ENCODE data around the gene THSD4.

The THSD4 gene

DNA sequence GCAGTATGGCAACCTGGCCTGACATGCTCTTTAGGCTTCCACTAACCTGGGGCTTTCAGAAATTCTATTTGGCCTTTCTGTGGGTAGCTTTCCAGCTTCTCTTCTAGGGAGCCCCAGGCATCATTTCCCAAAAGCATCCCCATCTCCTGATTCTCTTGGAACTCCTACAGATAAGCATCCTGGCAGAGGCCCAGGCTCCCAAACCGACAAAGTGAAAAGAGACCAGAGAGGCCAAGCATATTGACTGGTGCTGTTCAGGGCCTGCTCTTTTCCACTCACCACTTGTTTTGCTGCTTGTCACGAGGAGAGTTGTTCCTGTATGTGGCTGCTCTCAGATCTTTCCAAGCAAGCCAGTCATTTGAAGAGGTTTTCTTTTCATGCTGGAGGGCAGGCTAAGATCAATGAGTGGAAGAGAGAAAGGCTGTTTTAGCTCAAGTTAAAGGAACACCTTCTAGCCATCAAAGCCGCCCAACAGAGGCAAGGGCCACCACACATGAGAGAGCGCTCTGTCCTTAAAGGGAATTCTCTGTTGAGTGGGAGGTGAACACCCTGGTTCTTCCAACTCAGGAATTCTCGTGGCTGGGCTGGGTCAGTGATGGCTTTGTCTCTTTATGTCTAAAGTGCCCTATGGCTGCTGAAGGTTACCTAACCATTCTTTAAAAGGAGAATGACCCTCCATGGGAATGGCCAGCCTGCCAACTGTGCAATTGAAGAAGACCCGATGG lies 664.0 kb downstream of the THSD4 start:
- DNase-seq (ENCODE audit: low read depth in 2 of 2) = no peak

DNA sequence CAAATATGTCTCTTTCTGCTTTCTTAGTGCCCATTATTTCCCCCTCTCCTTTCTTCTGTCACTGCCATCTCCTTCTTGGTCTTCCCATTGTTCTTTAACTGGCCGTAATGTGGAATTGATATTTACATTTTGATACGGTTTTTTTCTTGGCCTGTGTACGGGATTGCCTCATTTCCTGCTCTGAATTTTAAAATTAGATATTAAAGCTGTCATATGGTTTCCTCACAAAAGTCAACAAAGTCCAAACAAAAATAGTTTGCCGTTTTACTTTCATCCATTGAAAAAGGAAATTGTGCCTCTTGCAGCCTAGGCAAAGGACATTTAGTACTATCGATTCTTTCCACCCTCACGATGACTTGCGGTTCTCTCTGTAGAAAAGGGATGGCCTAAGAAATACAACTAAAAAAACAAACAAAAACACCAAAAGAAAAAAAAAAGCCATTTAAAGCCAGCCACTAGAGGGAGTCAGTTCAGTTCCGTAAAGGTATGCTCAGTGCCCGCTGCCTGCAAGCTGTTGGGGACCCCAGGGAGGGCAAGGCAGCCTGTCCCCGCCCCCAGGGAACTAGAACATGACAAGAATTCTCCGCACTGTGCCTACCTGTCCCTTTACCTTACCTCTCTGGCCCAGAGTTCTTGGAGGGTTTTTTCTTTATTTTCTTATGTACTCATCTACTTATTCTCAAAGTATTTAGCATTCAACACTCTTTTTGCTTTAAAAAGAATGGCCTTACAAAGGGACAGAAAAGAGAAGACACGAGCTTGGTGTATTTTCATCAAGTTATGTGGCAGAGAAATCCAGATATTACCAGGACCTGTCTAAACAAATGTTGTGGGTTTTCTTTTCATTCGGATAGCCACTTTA lies 665.1 kb downstream of the THSD4 start:
- DNase-seq (ENCODE audit: low read depth in 2 of 2) = no peak

DNA sequence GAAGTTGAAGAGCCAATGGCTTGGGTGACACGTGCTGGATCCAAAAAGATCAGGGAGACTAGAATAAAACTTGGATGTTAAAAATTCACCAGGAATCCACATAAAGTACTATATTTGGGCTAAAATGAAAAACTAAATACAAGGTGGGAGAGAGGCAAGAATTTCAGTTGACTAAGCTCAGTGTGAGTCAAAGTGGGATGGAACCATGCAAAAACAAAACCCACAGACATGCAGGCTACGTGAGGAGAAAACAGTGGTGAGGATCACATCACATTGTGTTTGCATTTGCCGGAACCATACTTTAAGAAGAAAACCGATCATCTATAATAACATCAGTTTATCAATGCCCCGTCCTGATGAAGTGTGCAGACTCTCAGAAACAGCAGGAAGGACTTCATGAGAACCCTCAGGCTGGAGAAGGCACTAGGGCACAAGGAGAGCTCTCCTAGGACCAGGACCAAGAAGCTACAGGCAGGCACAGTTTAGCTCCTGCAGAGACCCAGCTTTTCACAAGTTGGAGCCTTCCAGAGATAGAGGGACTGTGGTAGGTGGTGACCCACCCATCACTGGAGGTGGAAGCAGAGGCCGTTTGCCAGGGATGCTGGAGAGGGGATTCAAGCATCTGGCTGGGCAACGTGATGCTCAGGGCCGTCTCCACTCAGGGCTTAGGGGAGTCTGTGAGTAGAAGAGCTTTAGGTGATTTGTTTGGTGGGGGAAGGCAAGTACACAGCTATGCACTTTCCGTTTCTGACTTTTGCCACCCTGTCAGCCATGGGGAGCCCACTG lies 666.1 kb downstream of the THSD4 start:
- no peak for DNase-seq (ENCODE audit: low read depth in 2 of 2)

DNA sequence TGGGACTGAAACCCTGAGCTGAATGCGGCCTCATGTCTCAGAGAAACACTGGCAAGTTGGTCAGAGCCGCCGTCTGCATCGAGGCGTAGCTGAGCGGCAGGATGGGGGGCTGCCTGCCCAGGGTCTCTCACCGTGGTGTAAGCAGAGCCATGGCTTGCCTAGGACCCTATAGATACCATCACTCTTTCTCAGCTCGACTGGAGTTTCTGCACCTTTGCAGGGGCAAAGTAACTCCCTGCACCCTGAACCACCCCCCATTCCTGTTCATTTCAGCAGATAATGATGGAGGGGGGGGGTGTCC lies 666.6 kb downstream of the THSD4 start:
- no peak for DNase-seq (ENCODE audit: low read depth in 2 of 2)

DNA sequence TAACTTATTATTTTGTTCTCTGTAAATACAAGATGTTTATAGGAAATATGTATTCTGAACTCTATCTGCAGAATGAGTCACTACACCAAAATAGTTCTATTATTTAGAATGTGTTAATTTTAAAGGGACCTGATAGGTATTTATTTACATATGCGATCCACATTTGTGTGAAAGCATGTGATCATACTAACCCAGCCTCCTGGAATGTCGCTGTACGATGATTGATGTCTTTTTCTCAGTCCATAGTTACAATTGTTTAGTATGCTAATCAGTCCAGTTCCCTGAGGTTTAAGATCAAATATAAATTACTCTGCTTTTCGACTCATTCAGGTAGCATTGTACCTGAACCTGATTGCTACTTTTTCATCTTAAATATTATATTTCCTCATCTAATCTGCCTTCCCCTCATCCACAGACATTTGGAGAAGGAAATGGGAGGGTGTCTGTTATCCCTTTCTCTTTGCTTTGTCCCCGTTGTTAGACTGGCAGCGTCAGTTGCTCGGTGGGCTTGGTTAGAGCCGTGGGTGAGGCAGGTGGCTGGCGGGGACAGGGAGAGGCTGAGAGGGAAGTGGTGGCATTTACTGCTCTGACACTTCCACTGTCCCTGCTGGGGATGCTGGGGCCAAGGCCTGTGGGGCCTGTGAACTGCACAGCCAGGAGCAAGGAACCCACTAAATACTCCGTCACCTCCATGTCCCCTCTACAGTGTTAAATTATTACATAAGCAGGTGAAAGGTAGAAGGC lies 667.3 kb downstream of the THSD4 start:
- DNase-seq (ENCODE audit: low read depth in 2 of 2) = no peak

DNA sequence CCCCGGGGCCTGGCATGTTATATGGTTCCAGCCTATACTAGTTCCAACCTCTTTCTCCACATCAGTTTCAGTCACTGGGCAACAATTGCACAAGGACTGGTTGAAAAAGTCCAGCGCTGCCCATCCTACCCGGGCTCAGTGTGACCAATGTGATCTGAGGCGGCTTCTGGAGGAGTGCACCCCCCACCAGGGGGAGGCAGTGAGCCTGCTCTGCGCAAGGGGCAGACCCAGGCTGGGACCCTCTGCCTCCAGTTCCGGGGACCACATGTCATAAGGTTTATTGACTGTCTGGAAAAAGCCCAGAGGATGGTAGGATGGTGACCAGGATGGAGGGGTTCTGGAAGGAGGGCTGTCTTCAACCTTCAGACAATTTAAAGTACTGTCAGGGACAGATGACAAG lies 669.4 kb downstream of the THSD4 start:
- no peak for DNase-seq (ENCODE audit: low read depth in 2 of 2)

DNA sequence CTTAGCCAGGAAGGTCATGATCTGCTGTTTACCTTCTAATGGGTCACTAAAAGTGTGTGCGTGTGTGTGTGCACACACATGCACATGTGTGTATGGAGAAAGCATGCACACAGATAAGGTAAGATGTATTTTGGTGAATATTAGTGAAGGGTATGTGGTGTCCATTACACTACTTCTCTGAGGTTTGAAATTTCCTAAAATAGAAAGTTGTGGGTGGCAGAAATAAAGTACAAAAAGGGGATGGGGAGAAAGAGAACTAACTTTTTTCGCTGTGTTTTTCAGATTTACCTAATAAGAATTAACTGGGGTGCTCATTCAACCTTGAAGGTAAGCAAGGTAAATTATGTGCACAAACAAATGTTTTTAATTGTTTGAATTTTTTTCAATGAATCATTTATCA lies 670.7 kb downstream of the THSD4 start:
- DNase-seq (ENCODE audit: low read depth in 2 of 2) = no peak

DNA sequence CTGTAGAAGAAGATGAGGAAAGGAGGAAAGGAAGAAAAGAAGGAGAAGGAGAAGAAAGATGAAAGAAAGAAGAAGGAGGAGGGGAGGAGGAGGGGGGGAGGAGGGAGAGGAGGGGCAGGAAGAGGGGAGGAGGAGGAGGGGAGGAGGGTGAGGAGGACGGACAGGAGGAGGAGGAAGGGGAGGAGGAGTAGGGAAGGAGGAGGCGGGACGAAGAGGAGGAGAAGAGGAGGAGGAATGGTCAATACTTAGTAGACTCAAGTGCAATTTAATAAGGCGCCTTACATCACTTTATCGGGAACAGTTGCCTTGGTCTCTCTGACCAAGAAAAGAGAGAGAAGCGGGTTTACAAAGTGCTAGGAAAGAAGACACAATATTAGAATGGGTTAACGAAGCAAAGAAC lies 671.4 kb downstream of the THSD4 start:
- DNase-seq (ENCODE audit: low read depth in 2 of 2) = no peak

DNA sequence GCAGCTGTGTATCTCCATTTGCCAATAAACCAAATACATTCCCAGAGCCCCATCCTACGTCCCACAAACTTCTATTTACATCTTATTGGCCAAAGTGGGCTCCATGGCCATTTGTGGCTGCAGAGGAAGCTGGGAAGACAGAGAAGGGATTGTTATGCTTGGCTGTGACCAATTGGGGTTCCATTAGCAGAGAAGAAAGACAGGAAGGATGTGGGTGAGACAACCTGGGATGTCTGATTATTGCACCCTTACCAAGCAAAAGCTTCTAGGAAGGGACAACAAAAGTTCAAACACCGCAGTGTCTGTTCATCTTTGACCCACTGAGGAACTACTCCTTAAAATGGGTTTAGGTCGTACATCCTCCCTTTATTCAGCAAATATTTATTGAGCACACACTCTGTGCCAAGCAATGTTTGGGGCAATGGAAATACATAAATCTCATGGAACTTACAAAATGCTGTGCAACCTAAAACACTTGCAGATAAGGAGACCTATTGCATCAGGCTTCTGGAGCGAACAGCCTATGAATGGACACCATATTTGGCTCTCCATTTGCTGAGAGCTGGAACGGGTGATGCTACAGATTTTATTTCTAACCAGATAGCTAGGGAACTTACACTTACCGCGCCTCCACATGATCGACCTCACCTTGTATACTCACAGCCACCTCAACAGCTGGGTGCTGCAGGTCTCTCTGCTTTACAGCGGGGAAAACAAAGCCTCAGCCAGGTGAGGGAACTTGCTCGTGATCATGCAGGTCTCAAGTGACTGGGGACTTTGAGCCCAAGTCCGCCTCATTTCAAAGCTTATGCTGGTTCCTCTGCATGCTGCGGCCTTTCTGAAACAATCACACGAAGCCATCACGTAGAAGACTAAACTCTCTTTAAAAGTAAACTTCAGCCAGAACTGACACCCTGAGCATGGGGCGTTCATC lies 673.6 kb downstream of the THSD4 start:
- no peak for DNase-seq (ENCODE audit: low read depth in 2 of 2)

DNA sequence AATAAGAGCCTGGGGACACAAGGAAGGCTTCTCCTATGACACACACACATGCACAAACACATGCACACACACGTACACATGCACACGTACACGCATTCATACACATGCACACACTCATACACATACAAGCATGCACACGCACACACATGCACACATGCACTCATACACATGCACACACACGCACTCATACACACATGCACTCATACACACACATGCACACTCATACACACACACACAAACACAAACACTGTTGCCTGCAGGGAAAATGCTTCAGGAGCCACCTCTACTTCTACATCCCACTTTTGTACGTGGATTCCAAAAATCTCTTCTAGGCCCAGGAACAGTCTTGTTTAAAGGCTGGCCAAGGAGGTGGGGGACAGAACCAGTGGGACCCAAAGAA lies 674.3 kb downstream of the THSD4 start:
- DNase-seq (ENCODE audit: low read depth in 2 of 2) = no peak

DNA sequence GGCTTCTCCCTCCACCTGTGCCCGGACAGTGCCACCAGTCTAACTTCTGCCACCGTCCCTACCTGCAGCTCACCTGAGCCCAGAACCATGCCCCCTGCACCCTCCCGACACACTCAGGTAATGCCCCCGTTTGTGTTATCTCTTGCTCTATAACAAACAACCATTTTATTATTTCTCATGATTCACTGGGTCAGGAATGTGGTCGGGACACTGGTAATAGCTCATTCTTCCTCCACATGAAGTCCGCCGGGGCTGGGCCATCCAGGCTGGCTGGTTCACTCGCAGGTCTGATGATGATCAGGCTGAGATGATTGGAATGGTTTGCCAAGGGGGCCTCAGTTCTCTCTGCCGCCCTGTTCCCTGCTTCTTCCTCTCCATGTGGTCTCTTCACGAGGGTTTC lies 674.8 kb downstream of the THSD4 start:
- DNase-seq (ENCODE audit: low read depth in 2 of 2) = no peak

DNA sequence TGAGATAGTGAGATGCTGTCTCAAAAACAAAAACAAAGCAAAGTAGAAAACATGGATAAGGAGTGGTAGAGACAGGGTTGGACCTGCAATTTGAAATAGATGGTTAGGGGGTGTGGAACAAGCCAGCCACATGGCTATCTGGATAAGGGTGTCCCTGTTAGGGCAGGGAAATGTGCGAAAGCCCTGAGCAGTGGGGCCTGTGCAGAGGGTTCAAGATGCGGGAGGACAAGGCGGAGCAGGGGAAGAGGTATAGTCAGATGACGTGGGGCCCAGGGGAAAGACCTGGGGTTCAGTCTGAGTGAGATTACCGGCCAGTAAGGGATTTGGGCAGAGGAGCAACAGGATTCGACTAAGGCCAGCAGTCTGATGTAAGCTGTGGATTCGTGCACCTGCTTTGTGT lies 676.7 kb downstream of the THSD4 start:
- DNase-seq (ENCODE audit: low read depth in 2 of 2) = no peak

DNA sequence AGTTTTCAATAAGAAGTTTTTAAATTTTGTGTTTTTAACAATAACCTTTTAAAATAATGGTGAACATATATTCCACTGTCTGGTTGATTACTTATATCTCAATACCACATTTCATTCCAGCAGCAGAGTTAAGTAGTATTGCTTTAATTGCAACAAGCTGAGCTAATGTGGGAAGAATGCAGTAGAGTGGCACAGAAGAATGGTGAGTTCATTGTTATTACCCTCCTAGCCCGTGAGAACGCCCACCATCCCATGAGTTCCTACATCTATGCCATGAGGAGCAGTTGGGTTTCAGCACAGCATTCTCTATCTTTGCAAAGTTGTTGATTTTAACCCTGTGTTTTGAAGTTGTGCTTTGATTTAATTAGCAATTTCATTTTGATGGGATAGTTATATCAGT lies 677.2 kb downstream of the THSD4 start:
- no peak for DNase-seq (ENCODE audit: low read depth in 2 of 2)

DNA sequence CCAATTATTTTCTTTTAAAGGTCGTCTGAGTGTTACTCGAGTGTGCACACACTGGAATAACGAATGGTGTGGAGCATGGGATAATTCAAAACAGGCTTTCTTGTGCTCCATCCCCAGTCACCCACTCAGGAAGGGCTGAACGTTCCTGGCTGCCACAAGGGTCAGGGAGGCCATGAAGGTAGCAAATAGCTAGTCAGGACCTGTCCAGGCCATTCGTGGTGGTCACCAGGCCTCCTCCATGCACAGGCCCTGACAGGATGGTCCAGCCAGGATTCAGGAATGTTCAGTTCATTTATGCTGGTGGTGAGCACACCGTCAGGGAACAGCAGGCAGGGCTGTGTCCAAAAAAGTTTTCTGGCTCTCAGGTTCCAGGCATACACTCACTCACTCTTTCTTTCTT lies 683.4 kb downstream of the THSD4 start:
- DNase-seq (ENCODE audit: low read depth in 2 of 2) = no peak

DNA sequence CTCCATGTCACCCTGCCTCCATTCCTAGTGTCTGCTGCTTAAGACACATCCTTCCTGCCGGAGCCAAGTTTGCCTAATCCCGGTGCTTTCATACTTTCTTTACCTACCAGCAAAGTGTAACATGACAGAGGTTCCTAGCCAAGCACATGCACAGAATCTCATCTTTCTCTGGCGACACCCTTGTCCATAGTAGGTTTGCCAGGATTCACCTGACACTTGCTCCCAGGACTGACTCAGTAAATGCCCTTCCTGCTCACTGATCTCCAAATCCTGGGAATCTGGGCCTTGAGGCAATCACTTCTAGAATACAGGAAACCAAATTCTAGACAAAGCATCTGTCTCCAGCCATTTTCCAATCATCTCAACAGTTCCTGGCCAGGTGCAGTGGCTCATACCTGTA lies 684.9 kb downstream of the THSD4 start:
- no peak for DNase-seq (ENCODE audit: low read depth in 2 of 2)

DNA sequence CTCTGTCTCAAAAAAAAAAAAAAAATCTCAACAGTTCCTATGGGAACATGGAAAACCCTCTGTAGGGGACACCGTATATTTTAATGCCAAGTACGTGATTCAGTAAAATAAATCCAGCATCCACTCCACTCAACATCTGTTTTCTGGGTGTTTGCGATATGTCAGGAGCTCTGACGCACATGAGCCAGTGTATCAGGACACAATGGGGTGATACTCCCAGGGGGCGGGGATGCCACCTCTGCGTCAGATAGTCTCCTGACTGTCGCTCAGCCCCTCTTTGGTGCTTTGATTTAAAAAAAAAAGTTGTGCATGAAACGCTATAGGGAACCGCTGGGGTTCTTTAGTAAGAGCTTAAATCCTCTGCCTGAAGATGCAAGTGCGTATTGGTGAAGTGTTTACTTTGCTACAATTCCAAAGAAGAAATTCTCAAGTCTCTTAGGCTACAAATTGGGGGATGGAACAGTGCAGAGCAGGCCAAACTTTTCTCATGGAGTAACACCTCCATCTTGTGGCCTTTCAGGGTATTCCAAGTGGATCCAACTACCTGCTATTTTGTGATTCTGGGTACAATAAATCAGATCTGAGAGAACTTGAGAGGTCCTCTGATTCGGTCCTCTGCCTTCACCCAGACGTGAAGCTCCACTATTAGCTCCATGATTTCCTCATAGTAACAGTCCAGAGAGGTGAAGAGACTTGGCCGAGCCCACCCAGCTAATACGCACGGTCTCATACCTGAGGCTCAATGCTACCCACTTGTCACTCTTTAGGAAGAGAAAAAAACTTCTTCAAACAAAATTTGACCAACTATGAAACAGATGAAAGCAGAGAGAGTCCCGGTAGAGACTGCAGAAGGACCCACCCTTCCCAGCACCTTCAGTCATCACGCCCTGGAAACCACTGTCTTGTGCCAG lies 685.8 kb downstream of the THSD4 start:
- DNase-seq (ENCODE audit: low read depth in 2 of 2) = no peak

DNA sequence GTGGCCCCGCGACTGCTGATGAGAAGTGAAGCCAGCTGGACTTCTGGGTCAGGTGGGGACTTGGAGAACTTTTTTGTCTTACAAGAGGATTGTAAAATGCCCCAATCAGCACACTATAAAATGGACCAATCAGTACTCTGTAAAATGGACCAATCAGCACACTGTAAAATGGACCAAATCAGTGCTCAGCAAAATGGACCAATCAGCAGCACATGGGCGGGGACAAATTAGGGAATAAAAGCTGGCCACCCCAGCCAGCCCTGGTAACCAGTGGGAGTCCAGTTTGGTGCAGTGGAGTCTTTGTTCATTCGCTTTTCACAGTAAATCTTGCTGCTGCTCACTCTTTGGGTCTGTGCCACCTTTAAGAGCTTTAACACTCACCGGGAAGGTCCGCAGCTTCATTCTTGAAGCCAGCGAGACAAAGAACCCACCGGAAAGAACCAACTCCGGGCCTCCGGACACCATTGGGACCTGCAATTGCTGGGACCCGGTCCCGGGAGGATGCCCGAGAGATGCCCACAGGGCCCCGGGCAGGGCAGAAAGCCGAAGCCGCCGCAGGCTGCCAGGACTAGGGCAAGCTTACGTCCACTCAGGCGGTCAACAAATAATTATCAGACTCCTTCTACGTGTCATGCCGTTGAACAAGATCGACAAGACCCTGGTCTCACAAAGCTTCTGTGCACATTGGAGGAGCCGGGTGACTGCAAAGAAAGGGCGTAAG lies 686.8 kb downstream of the THSD4 start:
- DNase-seq (ENCODE audit: low read depth in 2 of 2) = no peak

DNA sequence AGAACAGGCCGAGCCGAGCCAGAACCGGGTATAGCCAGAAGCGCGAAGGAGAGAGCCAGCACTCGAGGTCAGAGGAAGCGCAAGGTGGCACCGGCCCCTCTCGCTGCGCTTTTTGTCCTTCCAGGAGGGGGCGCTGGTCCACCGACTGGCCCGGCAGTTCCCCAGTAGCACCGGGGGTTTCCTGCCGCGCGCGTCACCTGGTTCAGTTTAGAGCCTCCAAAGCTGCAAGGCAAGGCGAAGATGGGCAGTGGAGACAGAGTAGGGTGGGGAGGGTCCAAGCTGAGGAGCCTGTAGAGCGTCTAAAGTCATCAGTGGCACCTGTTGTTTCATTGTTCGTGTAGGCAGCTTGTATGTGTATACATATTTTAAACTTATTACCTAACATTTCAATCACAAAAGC lies 687.5 kb downstream of the THSD4 start:
- DNase-seq (ENCODE audit: low read depth in 2 of 2) = no peak

DNA sequence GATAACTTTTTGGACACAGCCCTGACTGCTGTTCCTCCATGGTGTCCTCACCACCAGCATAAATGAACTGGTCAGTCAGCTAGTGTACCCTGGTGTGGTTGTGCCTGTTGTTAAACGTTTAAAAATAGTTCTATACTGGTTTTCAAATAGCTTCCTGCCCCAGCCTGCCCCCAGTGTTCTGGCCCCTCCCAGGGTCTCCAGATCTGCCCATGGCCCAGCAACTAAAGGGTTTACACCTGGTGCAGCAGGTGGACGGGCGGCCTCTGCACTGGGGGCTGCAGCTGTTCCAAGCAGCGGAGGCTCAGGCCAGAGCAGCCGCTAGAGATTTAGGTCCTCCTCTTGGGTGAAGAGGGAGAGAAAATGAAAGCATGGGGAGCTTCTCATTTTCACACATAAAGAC lies 689.0 kb downstream of the THSD4 start:
- DNase-seq (ENCODE audit: low read depth in 2 of 2) = no peak
